Bone marrow (tissue), 2 donors: Measurements from ENCODE around the gene LRRTM4.
"Not testable (repeated sequence)": the region's sequence is repeated elsewhere in the genome, so short reads cannot be mapped to it uniquely, and the experiment has no call there.

ENCODE experiments used
- DNase-seq, 2 donors: peaks; one replicate each; lab custom pipeline; 2025; lab: John Stamatoyannopoulos, UW

The LRRTM4 gene

DNA sequence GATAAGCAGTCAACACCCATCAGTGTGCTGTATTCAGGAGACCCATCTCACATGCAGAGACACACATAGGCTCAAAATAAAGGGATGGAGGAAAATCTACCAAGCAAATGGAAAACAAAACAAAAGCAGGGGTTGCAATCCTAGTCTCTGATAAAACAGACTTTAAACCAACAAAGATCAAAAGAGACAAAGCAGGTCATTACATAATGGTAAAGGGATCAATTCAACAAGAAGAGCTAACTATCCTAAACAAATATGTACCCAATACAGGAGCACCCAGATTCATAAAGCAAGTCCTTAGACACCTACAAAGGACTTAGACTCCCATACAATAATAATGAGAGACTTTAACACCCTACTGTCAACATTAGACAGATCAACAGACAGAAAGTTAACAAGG is 358.2 kb downstream of the LRRTM4 start:
- not testable (repeated sequence) for DNase-seq

GRCh38 chr2:77161009-77161408 is 361.2 kb downstream of the LRRTM4 start:
- no peak for DNase-seq

DNA sequence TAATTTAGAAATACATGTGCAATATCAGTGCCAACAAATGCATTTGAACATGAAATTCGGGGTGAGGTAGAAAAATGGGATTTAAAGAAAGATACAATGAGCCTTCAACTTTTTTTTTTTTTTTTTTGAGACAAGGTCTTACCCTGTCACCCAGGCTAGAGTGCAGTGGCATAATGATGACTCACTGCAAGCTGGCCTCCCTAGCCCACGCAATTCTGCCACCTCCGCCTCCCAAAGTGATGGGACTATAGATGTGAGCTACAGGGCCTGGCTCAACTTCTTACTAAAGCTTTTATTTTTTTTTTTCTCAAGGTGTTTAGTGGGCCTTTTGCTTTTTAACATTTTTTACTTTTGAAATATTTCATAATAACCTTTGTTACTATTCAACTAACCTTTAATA is 365.6 kb downstream of the LRRTM4 start:
- no peak for DNase-seq

DNA sequence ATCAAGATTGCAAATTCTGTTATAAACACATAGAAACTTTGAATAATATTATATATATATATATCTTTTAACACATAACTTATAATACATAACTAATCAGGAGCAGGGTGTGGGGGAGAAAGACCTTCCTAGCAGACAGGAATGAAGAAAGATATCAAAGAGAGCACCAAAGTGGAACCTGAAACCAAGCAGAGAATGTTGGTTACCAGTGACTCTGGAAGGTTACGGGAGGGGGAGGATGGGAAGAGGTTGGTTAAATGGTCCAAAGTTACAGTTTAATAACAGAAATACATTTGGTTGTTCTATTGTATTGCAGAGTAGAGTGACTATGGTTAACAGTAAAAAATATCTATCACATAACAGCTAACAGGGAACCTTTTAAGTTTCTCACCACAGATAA is 366.7 kb downstream of the LRRTM4 start:
- DNase-seq = no peak

GRCh38 chr2:77149565-77149964 is 372.6 kb downstream of the LRRTM4 start:
- DNase-seq = no peak

DNA sequence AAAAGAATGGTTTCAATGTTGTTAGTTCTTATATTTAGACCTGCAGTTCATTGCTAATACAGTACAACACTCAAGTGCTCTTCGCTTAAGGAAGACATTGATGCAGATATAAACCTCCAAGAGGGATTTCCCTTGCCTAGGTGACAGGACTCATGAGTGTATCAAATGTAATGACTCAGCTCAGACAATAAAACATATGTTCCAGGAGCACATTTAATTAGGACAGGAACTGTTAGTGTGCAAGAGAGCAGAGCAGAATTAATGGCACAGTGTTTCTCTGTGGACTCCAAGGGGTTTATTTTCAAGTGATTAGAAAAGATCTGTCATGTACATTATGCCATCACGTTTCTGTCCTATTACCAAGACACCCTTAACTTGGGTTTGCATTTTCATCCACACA is 375.0 kb downstream of the LRRTM4 start:
- no peak for DNase-seq

GRCh38 chr2:77144772-77145171 is 377.4 kb downstream of the LRRTM4 start:
- DNase-seq = no peak

GRCh38 chr2:77142141-77142540 is 380.0 kb downstream of the LRRTM4 start:
- DNase-seq = no peak

DNA sequence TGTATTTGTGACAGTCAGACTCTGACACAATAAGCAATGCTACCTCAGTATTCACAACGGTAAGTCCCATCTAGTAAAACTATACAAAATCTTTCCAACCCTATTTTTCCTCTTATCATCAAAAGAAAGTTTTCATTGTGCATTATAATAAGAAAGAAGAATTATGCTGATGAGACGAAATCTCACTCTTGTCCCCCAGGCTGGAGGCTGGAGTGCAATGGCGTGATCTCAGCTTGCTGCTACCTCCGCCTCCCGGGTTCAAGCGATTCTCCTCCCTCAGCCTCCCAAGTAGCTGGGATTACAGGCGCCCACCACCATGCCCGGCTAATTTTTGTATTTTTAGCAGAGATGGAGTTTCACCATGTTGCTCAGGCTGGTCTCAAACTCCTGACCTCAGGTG is 393.7 kb downstream of the LRRTM4 start:
- DNase-seq = not testable (repeated sequence)

DNA sequence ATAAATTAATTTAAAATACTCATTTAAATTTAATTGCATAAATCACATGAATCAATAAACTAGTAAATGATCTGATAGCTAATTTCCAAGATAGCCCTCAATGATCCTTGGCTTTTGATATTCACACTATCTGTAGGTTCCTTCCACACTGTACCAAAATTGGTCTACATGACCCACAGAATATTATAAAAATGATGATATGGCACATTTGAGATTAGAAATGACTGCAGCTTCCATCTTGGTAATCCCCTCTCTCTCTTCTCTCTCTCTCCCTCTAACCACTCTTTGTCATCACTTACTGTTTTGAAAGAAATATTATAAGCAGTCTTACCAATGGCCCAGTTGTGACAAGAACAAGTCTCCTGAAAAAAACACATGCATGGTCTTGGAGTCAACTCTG is 394.8 kb downstream of the LRRTM4 start:
- no peak for DNase-seq

GRCh38 chr2:77121518-77121917 is 400.7 kb downstream of the LRRTM4 start:
- no peak for DNase-seq

- no peak for DNase-seq
Observed at GRCh38 chr2:77119333-77119732, 402.8 kb downstream of the LRRTM4 start.

- DNase-seq = no peak
Observed at GRCh38 chr2:77108915-77109314, 413.3 kb downstream of the LRRTM4 start.

DNA sequence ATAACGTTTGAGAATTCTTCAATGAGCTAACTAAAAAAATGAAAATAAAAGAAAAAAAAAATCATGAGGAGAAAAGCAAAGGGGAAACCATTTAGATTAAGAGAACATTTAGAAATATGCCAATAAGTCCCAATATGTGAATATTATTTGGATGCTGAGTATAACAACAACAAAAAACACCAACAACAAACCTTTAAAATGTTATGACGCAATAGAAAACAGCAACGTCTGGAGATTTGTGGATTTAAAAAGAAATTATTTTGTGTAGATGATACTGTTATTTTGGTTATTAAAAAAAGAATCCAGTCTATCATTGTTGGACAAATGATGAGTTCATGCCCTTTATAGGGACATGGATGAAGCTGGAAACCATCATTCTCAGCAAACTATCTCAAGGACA is 417.2 kb downstream of the LRRTM4 start:
- DNase-seq = no peak

DNA sequence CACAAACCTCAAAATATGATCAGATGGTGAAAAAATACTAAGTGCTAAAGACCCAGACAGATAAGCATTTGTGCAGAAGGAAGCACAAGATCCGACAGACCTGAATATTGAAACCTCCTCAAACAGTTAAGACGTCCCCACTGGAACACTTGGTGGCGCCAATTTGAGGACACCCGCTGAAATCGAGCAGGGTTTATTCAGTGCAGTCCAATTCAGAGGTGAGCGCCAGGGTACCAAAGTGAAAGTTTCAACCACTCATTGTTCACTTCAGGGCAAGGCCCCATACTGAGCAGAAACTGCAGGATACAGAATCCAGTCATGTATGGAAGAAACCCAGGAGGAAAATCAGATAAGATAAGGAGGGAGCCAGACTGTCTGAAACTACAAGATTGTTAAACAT is 417.6 kb downstream of the LRRTM4 start:
- DNase-seq = no peak

GRCh38 chr2:77102927-77103326 is 419.2 kb downstream of the LRRTM4 start:
- DNase-seq = no peak

DNA sequence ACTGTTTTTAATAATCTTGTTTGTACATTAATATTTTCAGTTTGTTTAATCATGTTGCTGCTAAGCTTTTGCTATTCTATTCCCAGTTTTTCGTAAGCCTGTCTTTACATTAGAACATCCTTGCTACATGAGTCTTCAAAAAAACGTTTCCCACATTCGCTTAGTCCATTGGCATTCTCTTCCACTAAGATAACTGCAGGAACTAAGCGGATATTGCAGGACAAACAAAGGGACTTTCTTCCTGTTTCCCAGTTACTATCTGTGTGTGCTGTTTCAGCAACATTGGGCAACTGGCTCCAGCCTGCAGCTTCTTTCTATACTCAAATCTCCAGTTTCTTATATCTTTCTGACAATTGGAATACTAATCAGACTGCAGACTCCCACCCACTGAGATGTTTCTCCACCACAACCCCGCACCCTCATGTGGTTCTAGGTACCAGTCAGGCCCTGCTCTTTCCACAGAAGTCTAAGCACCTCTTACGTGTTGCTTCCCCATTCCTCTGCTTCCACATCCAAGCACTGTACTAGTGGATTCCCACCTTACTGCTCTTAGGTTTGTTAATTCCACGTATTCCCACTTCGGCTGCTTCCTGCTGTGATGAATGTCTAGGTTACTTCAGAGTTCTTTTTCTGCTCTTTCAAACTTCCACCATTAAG is 420.3 kb downstream of the LRRTM4 start:
- no peak for DNase-seq

DNA sequence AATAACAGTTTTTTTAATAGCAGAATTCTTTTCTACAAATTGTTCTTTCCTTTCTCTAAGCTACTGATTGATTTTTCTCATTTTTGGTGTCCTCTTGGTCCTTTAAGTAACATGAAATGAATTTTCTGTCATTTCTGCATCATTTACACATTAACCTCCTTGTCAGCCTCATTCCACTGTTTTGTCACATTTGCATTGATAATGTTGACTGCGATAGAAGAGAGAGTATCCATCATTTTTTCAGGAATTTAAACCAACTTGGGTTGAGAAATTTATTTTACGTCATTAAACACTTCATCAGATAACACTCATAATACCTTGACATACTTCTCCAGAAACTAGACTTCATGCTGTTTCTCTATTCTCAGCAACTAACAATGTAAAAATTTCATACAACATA is 422.2 kb downstream of the LRRTM4 start:
- DNase-seq = no peak

DNA sequence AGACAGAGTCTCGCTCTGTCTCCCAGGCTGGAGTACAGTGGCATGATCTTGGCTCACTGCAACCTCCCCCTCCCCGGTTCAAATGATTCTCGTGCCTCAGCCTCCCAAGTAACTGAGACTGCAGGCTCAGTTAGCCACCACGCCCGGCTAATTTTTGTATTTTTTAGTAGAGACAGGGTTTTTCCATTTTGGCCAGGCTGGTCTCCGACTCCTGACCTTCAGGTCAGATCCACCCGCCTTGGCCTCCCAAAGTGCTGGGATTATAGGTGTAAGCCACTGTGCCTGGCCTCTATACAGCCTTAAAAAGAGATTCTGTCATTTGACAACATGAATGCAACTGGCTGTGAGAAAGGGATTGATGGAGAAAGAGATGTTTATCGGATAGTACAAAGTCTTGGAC is 426.7 kb downstream of the LRRTM4 start:
- not testable (repeated sequence) for DNase-seq

DNA sequence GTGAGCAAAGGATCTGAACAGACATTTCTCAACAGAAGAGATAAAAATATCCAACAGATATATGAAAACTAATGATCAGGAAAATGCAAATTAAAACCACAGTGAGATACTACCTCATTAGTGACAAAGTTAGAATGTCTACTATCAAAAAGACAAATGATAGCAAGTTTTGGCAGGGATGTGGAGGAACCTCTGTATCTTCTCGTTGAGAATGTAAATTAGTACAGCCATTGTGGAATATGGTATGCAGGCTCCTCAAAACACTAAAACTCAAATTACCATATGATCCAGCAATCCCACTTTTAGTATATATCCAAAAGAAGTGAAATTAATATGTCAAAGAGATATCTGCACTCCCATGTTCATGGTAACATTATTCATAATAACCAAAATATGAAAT is 427.1 kb downstream of the LRRTM4 start:
- no peak for DNase-seq

- DNase-seq = not testable (repeated sequence)
Observed at GRCh38 chr2:77088424-77088823, 433.8 kb downstream of the LRRTM4 start.

DNA sequence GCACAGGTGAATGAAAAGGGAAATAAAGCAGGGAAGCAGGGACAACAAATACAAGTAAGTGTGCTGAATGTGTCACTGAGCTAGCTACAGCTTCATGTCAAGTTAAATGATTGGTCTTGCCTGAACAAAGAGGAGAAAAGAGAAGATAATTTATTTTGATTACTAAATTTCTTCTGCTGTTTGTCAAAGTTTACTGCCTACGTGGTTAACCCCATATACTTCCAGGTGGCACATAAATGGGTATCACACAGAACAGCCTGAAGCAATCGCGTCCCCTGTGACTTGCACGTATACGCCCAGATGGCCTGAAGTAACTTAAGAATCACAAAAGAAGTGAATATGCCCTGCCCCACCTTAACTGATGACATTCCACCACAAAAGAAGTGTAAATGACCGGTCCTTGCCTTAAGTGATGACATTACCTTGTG is 434.2 kb downstream of the LRRTM4 start:
- DNase-seq = no peak

DNA sequence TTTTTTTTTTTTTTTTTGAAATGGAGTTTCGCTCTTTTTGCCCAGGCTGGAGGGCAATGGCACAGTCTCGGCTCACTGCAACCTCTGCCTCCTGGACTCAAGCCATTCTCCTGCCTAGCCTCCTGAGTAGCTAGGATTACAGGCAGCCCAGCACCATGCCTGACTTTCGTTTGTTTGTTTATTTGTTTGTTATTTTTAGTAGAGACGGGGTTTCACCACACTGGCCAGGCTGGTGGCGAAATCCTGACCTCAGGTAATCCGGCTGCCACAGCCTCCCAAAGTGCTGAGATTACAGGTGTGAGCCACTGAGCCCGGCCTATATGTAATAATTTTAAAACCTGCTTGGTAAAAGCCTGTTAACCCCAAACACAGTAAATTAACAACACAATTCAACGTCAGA is 435.7 kb downstream of the LRRTM4 start:
- no peak for DNase-seq

- DNase-seq = no peak
Observed at GRCh38 chr2:77086051-77086450, 436.1 kb downstream of the LRRTM4 start.

DNA sequence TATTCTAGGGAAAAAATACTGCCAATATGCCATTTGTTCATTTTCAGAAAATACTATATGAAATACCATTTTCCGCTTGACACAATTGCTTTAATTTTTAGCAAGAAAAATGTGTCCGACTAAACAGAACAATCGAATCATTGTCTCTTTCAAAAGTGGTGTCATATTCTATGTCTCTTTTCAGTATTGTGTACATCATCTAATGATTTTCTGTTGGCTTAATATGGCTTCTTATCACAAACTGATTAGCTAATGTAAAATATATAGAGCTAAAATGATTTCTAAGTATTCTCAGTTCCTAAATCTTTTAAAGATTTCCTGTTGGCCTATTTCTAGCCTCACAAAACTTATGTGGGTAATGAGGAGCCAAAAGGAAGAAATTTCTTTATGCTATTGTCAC is 436.6 kb downstream of the LRRTM4 start:
- DNase-seq = no peak
